Smooth muscle cell (in vitro differentiated cells): ENCODE data around the gene DAB1. TPM values are rescaled to one million over a fixed set of nuclear protein-coding genes. Genes with fewer than 3 reads are reported as not detected.

Source experiments
- DNase-seq: peaks from one replicate; lab custom pipeline; 2025; ENCODE audit not compliant: unreplicated experiment; lab: John Stamatoyannopoulos, UW
- H2AFZ ChIP-seq: fragments of 200-600 bp; sonication (generic); 2 replicates; pipeline ENCODE4 v1.6.0; 2016; ENCODE audit warnings: antibody characterized with exemption, low read depth, mild to moderate bottlenecking
- H3F3A ChIP-seq: fragments of 200-600 bp; sonication (generic); 2 replicates; pipeline ENCODE4 v1.6.0; 2017; ENCODE audit warnings: antibody characterized with exemption, low read depth
- H3K27ac ChIP-seq: fragments of 200-600 bp; sonication (generic); 2 replicates; pipeline ENCODE4 v1.5.1; 2016; ENCODE audit warnings: low read depth, mild to moderate bottlenecking
- H3K27me3 ChIP-seq: fragments of 200-600 bp; sonication (generic); 2 replicates; pipeline ENCODE4 v1.6.1; 2016; ENCODE audit warnings: low read depth, mild to moderate bottlenecking
- H3K36me3 ChIP-seq: fragments of 200-600 bp; sonication (generic); 2 replicates; pipeline ENCODE4 v1.5.1; 2016; ENCODE audit warnings: low read depth
- H3K4me1 ChIP-seq: fragments of 200-600 bp; sonication (generic); 2 replicates; pipeline ENCODE4 v1.5.1; 2016; ENCODE audit warnings: low read depth
- H3K4me2 ChIP-seq: fragments of 200-600 bp; sonication (generic); 2 replicates; pipeline ENCODE4 v1.6.0; 2016; ENCODE audit warnings: mild to moderate bottlenecking
- H3K4me3 ChIP-seq: fragments of 200-600 bp; sonication (generic); 2 replicates; pipeline ENCODE4 v1.5.1; 2016; ENCODE audit warnings: mild to moderate bottlenecking
- H3K79me2 ChIP-seq: fragments of 200-600 bp; sonication (generic); 2 replicates; pipeline ENCODE4 v1.6.0; 2016; ENCODE audit warnings: low read depth, mild to moderate bottlenecking
- H3K9ac ChIP-seq: fragments of 200-600 bp; sonication (generic); 2 replicates; pipeline ENCODE4 v1.6.0; 2016; ENCODE audit warnings: low read depth
- H3K9me3 ChIP-seq: fragments of 200-600 bp; sonication (generic); replicated peaks from 2 replicates; pipeline ENCODE4 v1.5.1; 2016; ENCODE audit warnings: low read depth
- H4K20me1 ChIP-seq: fragments of 200-600 bp; sonication (generic); 2 replicates; pipeline ENCODE4 v1.6.0; 2016; ENCODE audit warnings: low read depth
- WGBS: methylation state at CpG from one replicate; pipeline ENCODE4 v1.1.7; 2016; ENCODE audit warnings: low lambda C conversion rate; 5-methylcytosine and 5-hydroxymethylcytosine counted together
- polyA plus RNA-seq: library from polyadenylated mRNA; unstranded; fragments of >200 nt; fragmentation: Nextera tagmentation; extraction: Ambion mirVana; gene quantifications from 2 replicates; pipeline ENCODE4 v1.2.1, GENCODE V29; 2016
- total RNA-seq: library from RNA; depleted of rRNA; stranded (reverse); fragments of >200 nt; gene quantifications from 2 replicates; pipeline ENCODE4 v1.2.3, GENCODE V29; 2014
- TF ChIP-seq, protein P1 (sequence below): fragments of 200-600 bp; sonication (generic); IDR thresholded peaks from 2 replicates; pipeline ENCODE4 v1.5.1; 2017; ENCODE audit warnings: borderline replicate concordance, mild to moderate bottlenecking, antibody characterized with exemption; ENCODE audit not compliant: insufficient read depth, poor library complexity, severe bottlenecking

Gene DAB1
- total and polyA plus RNA-seq, 2 experiments from 2014 or later = 0.22 to 0.30 TPM

DNA sequence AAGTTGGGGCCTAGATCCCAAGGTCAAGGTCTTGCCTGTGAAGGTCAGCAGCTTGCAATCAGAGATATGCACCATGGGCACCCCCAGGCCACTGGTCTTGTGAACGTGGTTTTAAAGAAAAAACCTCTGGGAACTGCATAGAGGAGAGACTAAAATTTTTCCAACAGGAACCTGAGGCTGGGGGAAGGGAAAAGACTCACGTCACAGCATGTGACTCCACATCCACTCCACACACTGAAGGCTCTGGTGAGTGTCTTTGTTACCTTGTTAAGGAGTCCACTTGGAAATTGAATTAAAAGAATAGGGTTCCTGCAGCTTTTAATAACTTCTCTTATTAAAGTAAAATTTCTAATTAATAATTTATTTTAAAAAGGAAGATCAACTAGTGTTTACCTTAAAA is 224.9 kb downstream of the DAB1 start:
- no peak overlapping the region for H3K9ac ChIP-seq
- DNase-seq = no peak
- H3K4me1 ChIP-seq = peaks cover 17% of the 10 kb centered on the region
- H3K9me3 ChIP-seq = no peaks in the 10 kb centered on the region
- H3K27ac ChIP-seq = no peak overlapping the region
- H3K4me2 ChIP-seq = no peak overlapping the region
- peaks cover 6% of the 10 kb centered on the region for H3K27me3 ChIP-seq
- H3K79me2 ChIP-seq = no peaks in the 10 kb centered on the region
- H3K4me3 ChIP-seq = no peak overlapping the region
- no peaks in the 10 kb centered on the region for H3K36me3 ChIP-seq
- H3F3A ChIP-seq = no peaks in the 10 kb centered on the region
- no peaks in the 10 kb centered on the region for H4K20me1 ChIP-seq
- TF ChIP-seq, protein P1, sequence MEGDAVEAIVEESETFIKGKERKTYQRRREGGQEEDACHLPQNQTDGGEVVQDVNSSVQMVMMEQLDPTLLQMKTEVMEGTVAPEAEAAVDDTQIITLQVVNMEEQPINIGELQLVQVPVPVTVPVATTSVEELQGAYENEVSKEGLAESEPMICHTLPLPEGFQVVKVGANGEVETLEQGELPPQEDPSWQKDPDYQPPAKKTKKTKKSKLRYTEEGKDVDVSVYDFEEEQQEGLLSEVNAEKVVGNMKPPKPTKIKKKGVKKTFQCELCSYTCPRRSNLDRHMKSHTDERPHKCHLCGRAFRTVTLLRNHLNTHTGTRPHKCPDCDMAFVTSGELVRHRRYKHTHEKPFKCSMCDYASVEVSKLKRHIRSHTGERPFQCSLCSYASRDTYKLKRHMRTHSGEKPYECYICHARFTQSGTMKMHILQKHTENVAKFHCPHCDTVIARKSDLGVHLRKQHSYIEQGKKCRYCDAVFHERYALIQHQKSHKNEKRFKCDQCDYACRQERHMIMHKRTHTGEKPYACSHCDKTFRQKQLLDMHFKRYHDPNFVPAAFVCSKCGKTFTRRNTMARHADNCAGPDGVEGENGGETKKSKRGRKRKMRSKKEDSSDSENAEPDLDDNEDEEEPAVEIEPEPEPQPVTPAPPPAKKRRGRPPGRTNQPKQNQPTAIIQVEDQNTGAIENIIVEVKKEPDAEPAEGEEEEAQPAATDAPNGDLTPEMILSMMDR = no peak
- WGBS = 43% methylated on average over 2 of the region's 2 CpGs
- H2AFZ ChIP-seq = no peak overlapping the region

DNA sequence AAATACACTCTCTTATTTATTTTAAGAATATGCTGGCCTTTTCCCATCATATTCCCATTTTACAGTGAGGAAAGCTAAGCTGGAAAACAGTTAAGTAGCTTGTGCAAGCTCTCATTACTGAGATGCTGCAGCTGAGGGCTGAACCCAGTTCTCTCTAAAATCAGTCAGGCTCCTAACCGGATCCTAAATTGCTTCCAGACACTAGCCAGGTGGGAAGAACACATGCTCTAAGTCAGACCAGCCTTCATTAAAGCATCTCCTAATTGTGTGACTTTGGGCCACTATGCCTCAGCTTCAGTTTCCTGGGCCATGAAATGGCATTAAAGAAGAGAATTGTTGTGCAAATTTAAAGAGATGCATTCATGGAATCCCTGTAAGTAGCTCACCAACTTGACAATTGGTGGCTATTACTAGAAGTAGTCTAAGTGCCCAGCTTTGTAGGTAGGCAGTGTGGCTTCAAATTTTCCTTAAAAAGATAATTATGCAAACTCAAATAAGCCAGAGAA is 228.4 kb downstream of the DAB1 start:
- peaks cover 6% of the 10 kb centered on the region for H3K27me3 ChIP-seq
- H3K9me3 ChIP-seq = no peaks in the 10 kb centered on the region
- H3K79me2 ChIP-seq = no peaks in the 10 kb centered on the region
- no peak for DNase-seq
- H3K4me1 ChIP-seq = peaks cover 23% of the 10 kb centered on the region
- H4K20me1 ChIP-seq = no peaks in the 10 kb centered on the region
- no peak overlapping the region for H2AFZ ChIP-seq
- TF ChIP-seq, protein P1 = no peak
- H3K4me2 ChIP-seq = no peak overlapping the region
- no peaks in the 10 kb centered on the region for H3K36me3 ChIP-seq
- no peaks in the 10 kb centered on the region for H3F3A ChIP-seq
- H3K9ac ChIP-seq = no peak overlapping the region
- no peak overlapping the region for H3K4me3 ChIP-seq
- WGBS = 66% methylated on average over 1 of the region's 1 CpG
- H3K27ac ChIP-seq = no peak overlapping the region

DNA sequence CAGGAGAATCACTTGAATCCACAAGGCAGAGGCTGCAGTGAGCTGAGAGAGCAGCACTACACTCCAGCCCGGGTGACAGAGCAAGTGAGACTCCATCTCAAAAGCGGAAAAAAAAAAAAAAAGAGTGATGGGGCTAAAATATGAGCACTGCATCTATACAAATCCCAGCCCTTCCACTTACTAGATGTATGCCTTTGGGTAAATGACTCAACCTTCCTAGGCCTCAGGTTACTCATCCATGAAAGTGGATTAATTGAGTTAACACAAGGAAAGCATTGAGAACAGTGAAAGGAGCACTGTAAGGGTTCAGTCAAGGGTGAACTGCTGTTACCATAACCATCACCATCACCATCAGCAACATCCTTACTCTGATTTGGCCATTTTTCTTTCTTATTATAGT is 231.6 kb downstream of the DAB1 start:
- H3K79me2 ChIP-seq = no peaks in the 10 kb centered on the region
- no peak overlapping the region for H3K9ac ChIP-seq
- no peaks in the 10 kb centered on the region for H3F3A ChIP-seq
- H4K20me1 ChIP-seq = no peaks in the 10 kb centered on the region
- peaks cover 15% of the 10 kb centered on the region for H3K4me1 ChIP-seq
- H3K9me3 ChIP-seq = no peaks in the 10 kb centered on the region
- H2AFZ ChIP-seq = no peak overlapping the region
- 57% methylated on average over 2 of the region's 2 CpGs for WGBS
- TF ChIP-seq, protein P1 = no peak
- H3K36me3 ChIP-seq = no peaks in the 10 kb centered on the region
- no peak overlapping the region for H3K27ac ChIP-seq
- peaks cover 6% of the 10 kb centered on the region for H3K27me3 ChIP-seq
- DNase-seq = no peak
- no peak overlapping the region for H3K4me2 ChIP-seq
- H3K4me3 ChIP-seq = no peak overlapping the region

DNA sequence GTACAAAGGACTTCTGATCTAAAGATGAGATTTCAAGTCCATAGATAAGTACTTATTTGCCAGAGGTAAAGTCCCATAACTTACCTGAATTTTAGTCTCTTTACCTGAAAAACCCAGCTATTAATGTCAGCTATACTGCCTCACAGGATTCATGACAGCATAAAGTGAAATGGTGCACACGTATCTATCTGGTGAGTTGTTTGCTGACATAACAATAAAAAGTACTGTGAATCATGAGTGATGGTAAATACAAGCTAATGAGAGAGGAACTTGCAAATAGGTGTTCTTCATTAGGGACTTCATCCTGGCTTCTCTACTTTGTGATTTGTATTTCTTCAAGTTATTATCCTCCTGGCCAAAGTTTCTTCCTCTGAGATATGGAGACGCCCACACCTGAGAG is 233.0 kb downstream of the DAB1 start:
- 98% methylated on average over 2 of the region's 2 CpGs for WGBS
- peaks cover 15% of the 10 kb centered on the region for H3K4me1 ChIP-seq
- peaks cover 6% of the 10 kb centered on the region for H3K27me3 ChIP-seq
- TF ChIP-seq, protein P1 = no peak
- no peaks in the 10 kb centered on the region for H3K79me2 ChIP-seq
- no peak overlapping the region for H3K27ac ChIP-seq
- no peak overlapping the region for H3K4me2 ChIP-seq
- no peaks in the 10 kb centered on the region for H3F3A ChIP-seq
- no peak overlapping the region for H3K4me3 ChIP-seq
- H3K9me3 ChIP-seq = no peaks in the 10 kb centered on the region
- no peak for DNase-seq
- no peak overlapping the region for H2AFZ ChIP-seq
- H3K36me3 ChIP-seq = no peaks in the 10 kb centered on the region
- H3K9ac ChIP-seq = no peak overlapping the region
- no peaks in the 10 kb centered on the region for H4K20me1 ChIP-seq
